GM06990 (cell line): ENCODE measurements around the gene ITPA.

Experiments
- DNase-seq: peaks from one replicate; pipeline ENCODE4 v3.0.0-alpha.2; 2011; ENCODE audit not compliant: insufficient read length; ENCODE audit errors: extremely low read depth
- H3K27me3 ChIP-seq: replicated peaks from 2 replicates; pipeline ENCODE4 v1.6.0; 2011; ENCODE audit warnings: low read length; ENCODE audit not compliant: control insufficient read depth, insufficient read depth
- H3K36me3 ChIP-seq: 2 replicates; pipeline ENCODE4 v1.5.1; 2011; ENCODE audit warnings: low read length; ENCODE audit not compliant: control insufficient read depth, insufficient read depth
- H3K4me3 ChIP-seq: replicated peaks from 2 replicates; pipeline ENCODE4 v1.5.1; 2011; ENCODE audit warnings: low read depth, mild to moderate bottlenecking, control low read depth, low read length
- TF ChIP-seq, protein P1 (sequence below): IDR thresholded peaks from 2 replicates; pipeline ENCODE4 v1.5.1; 2011; ENCODE audit warnings: low read length, control low read depth, mild to moderate bottlenecking, inconsistent platforms; ENCODE audit not compliant: insufficient read depth, poor library complexity, severe bottlenecking

ITPA gene

DNA sequence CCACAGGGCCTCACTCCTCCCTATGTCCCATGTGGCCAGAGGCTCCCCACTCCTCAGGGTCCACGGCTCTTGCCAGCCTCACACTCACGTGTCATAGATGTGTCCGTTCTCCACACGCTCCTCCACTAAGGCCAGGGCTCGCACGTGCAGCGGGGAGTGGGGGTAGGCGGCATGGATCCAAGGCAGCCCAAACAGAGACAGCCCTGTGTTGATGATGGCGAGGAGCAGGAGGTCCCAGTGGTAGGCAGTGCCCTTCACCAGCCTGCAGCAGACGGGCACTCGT lies 19.4 kb downstream of the ITPA start:
- H3K4me3 ChIP-seq: no peak overlapping the region
- TF ChIP-seq, protein P1, sequence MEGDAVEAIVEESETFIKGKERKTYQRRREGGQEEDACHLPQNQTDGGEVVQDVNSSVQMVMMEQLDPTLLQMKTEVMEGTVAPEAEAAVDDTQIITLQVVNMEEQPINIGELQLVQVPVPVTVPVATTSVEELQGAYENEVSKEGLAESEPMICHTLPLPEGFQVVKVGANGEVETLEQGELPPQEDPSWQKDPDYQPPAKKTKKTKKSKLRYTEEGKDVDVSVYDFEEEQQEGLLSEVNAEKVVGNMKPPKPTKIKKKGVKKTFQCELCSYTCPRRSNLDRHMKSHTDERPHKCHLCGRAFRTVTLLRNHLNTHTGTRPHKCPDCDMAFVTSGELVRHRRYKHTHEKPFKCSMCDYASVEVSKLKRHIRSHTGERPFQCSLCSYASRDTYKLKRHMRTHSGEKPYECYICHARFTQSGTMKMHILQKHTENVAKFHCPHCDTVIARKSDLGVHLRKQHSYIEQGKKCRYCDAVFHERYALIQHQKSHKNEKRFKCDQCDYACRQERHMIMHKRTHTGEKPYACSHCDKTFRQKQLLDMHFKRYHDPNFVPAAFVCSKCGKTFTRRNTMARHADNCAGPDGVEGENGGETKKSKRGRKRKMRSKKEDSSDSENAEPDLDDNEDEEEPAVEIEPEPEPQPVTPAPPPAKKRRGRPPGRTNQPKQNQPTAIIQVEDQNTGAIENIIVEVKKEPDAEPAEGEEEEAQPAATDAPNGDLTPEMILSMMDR: no peak
- H3K36me3 ChIP-seq: peaks cover 7% of the 10 kb centered on the region
- DNase-seq: no peak
- no peaks in the 10 kb centered on the region; the same call in 1 of the 2 replicates for H3K27me3 ChIP-seq

DNA sequence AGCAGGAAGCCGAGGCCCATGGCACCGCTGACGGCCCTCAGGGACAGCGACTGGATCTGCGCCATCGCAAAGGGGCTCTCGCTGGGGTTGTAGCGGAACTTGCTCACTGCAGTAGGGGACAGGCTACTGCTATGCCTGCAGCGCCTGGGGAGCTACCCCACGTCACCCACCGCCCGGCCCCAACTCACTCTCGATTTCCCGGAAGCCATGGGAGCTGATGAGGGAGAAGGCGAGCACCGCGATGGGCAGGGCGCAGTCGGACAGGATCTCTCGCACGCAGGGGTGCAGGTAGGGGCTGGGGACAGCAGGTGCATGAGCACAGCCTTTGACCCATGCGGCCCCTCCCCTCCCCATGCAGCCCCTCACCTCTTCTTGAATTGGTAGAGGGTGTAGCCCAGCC lies 19.9 kb downstream of the ITPA start:
- H3K4me3 ChIP-seq: no peak overlapping the region
- no peaks in the 10 kb centered on the region; the same call in 1 of the 2 replicates for H3K27me3 ChIP-seq
- TF ChIP-seq, protein P1: no peak
- peaks cover 3% of the 10 kb centered on the region for H3K36me3 ChIP-seq
- no peak for DNase-seq

DNA sequence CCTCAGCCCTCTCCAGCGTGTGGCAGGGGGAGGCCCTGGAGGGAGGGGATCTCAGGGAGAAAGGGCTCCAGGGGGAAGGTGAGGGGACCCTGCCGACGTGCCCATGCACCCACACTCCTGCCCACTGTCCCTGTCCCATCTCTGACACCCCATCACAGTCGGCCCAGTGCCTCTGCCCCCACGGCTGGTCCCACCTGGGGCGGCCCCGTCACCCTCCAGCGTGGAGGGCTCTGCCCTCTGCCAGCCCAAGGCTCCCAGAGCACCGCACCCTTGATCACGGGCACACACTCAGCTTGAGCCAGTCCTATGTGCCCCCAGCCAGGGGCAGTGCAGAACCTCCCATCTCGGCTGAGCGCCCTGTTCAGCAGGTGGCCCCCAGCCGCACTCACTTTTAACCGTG lies 20.5 kb downstream of the ITPA start:
- H3K36me3 ChIP-seq: no peaks in the 10 kb centered on the region; the same call in 1 of the 2 replicates
- TF ChIP-seq, protein P1: no peak
- no peak for DNase-seq

DNA sequence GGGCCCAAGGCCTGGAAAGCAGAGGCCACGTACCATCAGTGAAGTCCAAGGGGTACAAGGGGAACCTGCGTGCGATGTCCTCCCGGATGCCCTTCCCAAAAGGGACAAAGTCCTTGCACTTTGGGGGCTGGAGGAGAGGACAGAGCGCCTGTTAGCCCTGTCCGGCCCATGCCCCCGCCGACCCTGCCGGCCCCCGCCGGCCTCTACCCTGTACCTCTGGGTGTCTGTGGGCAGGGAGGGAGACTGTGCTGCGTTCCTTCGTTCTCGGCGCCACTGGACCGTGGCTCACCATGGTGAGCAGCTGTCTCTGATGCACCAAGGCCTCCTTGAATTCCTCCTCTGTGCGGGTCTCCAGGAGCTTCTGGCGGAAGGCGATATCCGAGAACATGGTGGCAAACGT lies 21.8 kb downstream of the ITPA start:
- TF ChIP-seq, protein P1: no peak
- H3K27me3 ChIP-seq: no peaks in the 10 kb centered on the region; the same call in 1 of the 2 replicates
- DNase-seq: no peak
- H3K36me3 ChIP-seq: no peaks in the 10 kb centered on the region; the same call in 1 of the 2 replicates
- no peak overlapping the region for H3K4me3 ChIP-seq

More for the DNA sequence above, 20.5 kb downstream of the ITPA start:
- no peaks in the 10 kb centered on the region; the same call in 1 of the 2 replicates for H3K27me3 ChIP-seq
- no peak overlapping the region for H3K4me3 ChIP-seq

DNA sequence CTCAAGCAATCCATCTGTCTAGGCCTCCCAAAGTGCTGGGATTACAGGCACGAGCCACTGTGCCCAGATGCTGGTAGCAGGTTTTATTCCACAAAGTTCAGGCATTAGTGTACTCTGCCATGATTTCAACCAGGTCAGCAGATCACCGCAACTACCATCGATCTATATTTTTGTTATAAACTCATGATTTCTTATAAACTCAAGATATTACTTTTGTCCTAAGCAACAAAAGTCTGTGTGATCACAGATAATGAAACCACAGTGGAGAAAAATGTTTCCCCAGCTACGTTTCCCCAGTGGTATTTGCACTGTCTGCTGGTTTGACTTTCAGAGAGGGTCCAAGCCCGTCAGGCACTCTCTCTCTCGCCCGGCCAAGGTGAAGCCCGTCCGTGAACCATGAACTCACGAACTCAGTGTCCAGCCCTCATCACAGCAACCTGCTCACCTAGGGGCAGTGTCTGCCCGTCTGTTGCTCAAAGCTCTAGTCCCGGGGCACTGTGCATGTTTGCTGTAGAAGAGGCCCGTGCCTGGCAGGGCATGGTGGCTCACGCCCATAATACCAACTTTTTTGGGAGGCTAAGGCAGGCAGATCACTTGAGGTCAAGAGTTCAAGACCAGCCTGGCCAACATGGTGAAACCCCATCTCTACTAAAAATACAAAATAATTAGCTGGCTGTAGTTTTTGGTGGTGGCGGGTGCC lies 22.7 kb downstream of the ITPA start:
- Histone ChIP-seq H3K36me3 (no peaks in the 10 kb centered on the region), H3K4me3 (no peak overlapping the region), H3K27me3 (no peaks in the 10 kb centered on the region; the same call in 1 of the 2 replicates)
- TF ChIP-seq, protein P1: no peak
- no peak for DNase-seq
